Activated T-helper 1 cell treated with Interleukin-2 at 50 U/mL for 16 hours (primary cell): ENCODE results near the gene SLC25A42.
"Not testable (repeated sequence)": the region's sequence is repeated elsewhere in the genome, so short reads cannot be mapped to it uniquely, and the experiment has no call there.

ENCODE experiments used
- DNase-seq: peaks from one replicate; pipeline ENCODE4 v3.0.0-alpha.2; 2020; ENCODE audit warnings: low read depth

SLC25A42 gene, protein sequence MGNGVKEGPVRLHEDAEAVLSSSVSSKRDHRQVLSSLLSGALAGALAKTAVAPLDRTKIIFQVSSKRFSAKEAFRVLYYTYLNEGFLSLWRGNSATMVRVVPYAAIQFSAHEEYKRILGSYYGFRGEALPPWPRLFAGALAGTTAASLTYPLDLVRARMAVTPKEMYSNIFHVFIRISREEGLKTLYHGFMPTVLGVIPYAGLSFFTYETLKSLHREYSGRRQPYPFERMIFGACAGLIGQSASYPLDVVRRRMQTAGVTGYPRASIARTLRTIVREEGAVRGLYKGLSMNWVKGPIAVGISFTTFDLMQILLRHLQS

DNA sequence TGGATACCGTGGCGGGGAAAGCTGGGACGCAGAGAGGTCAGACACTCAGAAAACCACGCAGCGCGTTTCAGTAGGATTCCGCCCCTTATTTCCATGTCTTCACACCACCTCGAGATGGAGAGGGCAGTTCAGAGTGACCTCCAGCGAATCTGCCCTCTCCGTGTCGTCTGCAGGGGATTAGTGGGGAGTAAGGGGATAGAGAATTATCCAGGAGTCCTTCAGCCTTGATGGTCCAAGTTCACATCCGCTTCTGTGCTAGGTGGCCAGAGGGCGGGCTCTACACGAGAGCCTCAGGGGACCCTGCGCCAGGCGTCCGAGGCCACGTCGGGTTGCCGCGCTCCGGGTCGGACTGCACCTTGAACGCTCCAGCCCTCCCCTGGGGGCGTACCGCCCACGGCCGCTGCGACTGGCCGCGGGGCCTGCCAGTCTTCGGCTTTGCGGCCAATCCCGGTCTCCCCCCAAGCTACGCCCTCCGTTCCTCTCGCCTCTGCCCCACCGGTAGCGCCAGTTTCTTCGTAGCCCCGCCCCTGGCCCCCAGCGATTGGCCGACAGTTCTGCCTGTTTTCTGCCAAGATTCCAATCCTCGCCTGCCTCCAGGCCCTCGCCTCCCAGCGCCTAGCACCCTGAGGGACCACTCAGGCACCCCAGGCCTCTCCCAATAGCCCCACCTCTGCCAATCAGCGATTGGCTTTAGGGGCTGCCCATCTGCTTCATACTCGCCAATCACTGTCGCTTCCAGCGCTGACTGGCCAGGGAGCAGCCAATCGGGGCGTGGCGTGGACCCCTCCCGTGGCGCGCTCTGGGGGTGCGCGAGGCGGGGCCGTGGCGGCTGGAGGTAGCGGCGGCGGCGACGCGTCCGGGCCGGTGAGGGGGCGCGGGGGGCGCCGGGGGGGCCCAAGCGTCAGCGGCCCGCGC lies at the start of gene SLC25A42:
TSS of gene SLC25A42 (plus strand) at position 812 of the 915 bp plus-strand sequence. CDS start 32,131 bp downstream, outside the sequence.
- peak; percentile 99 for DNase-seq

DNA sequence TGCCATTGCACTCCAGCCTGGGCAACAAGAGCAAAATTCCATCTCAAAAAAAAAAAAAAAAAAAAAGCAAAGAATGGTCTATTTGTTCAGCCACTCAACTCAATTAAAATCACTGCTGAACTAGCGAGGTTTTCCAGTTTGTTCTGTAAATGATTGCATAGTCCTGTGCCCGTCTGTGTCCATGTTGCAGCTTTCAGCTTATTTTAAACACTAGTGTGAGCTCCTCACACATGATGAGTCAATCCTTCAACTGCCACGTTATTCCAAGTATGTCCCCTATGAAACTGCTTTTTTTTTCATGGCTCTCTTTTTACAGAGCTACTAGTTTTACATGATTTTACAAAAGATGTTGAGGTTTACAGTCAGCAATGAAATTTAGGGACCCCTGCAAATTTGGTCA lies 42.7 kb upstream of the SLC25A42 start:
- DNase-seq = no peak

DNA sequence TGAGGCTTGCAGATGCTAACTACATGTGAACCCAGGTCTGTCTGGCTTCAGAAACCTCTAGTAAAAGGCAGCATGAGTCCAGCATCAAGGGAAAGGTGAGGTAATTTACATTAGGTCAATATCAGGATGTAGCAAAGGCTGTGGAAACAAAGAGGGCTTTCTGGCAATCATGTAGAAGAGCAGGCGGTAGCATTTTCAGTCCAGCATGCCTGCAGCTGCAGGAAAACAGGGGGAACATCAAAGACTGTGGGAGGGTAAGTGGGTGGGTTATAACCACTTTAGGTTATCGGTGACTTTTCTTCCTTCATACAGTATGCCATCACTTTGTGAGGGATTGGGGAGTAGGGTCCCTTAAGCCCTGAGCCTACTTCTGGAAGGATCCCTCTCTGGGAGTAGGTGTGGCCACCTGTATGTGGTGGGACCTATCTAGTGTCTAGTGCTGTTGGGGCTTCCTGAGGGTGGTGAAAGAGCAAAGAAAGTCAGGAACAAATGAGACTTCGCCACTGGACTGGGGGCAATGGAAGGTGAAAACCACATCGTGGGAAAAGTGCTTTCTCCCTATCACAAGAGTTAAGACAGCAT lies 41.3 kb upstream of the SLC25A42 start:
- DNase-seq = no peak

DNA sequence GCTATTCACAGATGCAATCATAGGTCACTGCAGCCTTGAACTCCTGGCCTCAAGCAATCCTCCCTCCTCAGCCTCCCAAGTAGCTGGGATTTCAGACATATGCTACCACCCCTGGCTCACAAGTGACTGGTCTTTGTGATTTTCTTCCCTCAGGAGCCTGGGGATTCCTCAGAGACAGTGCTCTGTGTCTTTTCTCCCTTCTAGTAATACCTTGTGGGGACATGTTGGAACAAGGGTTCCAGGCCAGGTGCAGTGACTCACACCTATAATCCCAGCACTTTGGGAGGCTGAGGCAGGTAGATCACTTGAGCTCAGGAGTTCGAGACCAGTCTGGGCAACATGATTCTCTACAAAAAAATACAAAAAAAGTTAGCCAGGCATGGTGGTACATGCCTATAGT lies 40.4 kb upstream of the SLC25A42 start:
- DNase-seq = not testable (repeated sequence)

DNA sequence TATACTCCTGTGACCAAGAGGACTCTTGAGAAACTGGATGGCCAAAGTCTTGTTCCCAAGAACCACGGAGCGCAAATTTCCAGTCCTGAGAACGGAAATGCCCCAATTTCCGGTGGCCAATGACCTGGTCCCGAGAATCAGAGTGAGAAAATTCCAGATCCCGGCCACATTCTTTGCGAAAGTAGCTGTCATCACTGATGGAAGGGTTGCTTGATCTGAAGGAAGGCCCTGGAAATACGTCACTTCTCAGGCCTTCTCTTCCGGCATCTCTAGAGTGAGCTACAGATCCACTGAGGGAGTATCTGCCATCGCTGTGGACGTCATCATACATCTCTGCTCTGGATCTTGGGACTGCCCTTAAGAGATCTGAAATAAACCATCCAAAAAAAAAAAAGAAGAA lies 37.9 kb upstream of the SLC25A42 start:
- no peak for DNase-seq

DNA sequence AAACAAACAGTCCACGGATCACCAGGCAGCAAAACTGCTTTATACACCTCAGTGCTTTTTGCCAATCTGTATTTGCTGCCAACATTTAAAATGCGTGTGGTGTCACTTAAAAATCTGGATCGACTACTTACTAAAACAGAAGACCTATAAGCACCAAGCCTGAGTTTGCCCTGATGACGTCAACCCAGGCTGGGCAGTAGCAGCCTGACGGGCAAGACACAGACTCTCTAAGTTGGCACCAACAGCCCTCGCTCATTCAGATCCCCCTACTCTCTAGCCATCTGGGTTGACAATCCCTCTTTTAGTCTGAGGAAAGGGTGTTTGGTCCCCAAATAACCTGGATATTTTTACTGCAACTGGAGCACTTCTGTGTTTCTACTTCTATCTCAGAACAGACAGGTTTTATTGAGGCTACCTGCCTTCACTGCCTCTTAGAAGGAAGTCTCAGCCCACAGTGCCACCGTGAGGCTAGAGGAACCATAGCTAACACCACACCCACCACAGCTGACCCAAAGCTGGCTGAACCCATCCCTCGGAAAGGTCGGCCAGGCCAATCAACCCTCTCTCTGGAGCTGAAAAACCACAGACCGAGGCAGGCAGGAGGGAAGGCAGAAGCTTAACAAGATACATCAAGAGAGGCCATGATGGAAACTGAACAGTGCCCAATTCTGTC lies 37.4 kb upstream of the SLC25A42 start:
- DNase-seq = no peak

DNA sequence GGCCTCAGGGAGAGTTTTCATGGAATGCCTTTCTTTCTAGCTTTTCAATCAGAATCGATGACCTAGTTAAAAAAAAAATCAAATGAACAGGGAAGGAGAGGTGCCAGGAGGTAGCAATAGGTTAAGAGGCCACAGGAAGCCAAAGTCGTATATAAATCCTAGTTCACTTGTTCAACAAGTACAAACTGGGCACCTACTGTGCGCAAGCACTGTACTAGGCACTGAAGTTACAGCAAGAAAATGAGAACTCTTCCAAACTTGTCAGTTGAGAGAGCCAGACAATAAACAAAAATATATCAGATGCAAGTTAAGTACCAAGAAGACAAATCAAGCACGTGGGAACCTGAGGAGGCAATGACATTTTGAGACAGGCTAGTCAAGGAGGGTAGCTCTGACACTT lies 36.6 kb upstream of the SLC25A42 start:
- no peak for DNase-seq

DNA sequence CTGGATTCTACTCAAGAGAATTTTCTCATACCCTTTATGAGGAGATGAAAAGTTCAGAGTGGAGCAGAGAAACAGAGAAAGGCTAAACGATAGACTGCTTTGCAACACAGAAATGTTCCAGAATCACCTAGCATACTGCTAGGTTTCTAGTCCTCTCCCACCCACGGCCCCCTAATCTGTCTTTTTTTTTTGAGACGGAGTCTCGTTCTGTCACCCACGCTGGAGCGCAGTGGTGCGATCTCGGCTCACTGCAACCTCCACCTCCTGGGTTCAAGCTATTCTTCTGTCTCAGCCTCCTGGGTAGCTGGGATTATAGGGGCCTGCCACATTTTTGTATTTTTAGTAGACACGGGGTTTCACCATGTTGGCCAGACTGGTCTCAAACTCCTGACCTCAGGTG lies 35.3 kb upstream of the SLC25A42 start:
- DNase-seq = no peak

DNA sequence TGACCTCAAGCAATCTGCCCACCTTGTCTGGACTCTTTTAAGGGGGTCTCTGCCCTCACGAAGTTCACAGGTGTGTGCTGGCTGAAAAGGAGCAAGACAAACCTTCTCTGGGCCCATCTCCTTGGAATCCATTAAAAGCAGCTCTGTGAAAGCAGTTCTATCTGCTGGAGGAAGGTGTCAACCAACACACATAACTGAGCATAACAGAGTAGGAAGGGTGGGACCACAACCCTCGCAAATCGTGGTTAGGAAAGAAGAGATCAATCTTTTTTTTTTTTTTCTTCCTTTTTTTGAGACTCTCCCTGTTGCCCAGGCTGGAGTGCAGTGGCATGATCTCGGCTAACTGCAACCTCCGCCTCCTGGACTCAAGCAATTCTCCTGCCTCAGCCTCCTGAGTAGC lies 31.9 kb upstream of the SLC25A42 start:
- no peak for DNase-seq

DNA sequence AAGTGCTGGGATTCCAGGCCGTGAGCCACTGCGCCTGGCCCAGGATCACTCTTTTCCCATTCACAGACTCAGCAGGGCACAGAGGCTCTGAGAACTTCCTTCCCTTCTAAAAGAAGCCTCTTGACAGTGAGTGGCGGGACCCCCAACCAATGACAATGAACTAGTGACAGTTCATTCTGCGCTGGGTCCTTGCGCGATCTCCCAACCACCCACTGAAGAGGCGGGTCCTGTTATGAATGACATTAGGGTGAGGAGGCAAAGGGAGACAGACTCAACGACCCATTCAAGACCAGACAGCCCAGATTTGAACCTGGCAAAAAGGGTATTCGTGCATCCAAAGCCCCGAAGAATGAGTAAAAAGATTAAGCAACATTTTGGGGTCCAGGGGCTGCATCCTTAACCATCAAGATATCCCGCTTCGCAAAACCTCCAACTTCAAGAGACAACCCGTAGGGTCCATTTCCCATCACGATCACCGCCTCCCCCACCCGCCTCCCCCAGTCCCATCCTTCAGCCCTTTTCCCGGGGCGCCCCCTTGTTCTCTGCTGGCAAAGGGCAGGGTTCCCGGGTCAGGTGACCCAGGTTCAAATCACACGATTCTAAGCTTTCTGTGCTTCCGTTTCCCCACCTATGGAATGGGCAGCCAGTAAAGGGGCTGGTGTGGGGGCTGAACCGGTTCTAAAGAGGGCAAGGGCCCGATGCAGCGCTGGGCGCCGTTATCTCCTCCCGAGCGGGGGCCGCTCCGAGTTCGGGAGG lies 31.2 kb upstream of the SLC25A42 start:
- DNase-seq = peak; percentile 30

DNA sequence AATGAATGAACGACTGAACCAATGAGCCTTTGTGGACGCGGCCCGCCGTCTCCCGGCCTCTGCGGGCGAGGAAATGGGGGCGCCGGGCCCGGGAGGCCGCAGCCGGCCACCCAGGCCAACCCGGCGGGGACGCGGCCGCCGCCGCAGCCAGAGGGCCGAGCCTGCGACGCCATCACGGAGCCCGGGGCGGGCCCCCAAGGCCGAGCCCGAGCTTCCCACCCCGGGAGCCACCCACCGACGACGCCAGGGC lies 30.7 kb upstream of the SLC25A42 start:
- no peak for DNase-seq

DNA sequence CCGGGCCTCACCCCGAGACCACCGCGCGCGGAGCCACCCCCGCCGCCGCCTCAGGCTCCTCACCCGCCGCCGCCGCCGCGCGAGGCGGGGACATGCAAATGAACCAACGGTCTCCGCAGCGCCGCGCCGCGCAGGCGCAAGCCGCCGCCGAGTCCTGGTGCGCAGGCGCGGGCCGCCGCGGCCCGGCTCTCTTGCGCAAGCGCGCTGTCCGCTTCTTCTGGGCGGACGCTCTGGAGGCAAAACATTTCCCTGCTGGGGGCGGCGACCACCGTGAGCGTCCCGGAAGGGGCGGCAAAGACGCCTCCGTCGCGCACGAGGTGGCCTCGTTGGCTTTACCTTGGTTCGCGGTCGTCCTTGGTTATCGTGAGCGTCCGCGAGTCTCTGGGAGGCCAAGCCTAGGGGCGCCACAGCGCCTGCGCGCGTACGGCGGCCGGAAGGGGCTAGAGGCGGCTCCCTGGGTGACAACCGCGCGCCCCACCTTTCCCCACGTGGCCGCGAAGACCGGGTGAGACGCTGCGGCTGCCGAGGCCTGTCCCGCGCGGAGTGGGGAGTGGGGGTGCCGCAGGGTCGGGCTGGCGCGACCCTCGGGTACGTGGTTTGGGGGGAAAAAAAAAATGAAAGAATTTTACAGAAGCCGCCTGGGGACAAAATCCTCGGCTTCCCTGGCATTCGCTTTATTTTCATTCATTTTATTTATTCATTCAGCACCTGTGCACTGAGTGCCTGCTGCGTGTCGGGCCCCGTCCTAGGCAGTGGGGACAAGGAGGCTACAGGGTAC lies 30.2 kb upstream of the SLC25A42 start, which contains the start of the genes ARMC6 and SUGP2:
TSS of gene ARMC6 (plus strand) at position 178 of the 778 bp plus-strand sequence. CDS start 607 bp downstream, outside the sequence.
TSS of gene SUGP2 (minus strand) at position 92 of the 778 bp plus-strand sequence. CDS start 2,446 bp downstream, outside the sequence.
- DNase-seq = peak; percentile 86

DNA sequence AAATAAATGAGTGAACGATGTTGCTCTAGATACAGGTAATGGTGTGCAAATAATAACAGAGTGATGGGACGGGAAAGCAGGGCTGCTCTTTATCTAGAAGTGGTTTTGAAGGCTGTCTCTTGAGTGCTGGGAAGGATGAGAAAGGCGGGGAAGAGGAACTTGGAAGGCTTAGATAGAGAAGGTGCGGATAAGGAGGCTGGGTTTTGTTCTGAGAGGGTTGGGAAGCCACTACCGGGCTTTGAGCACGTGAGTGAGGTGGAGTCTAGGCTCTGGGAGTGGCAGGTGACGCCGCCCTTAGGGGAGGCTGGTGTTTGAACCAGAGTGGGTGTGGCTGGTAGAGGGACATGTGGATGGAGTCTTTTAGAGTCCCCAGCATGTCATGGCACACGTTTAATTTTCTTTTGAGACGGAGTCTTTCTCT lies 29.6 kb upstream of the SLC25A42 start:
- DNase-seq = peak; percentile 35

DNA sequence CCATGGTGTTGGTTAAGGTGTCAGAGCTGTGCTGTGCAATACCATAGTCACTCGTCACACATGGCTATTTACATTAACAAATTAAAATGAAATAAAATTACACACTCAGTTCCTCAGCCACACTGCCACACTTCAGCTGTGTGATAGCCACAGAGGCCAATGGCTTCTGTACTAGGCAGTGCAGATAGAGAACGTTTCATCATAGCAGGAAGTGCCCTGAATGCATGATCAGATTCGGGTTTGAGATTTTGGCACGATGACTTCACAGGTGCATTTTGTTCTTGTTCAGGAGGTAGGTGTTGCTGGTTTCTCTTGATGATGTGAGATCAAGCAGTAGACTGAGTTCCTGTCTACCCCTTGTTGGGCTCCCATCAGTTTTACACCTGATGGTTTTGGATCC lies 23.9 kb upstream of the SLC25A42 start:
- no peak for DNase-seq

DNA sequence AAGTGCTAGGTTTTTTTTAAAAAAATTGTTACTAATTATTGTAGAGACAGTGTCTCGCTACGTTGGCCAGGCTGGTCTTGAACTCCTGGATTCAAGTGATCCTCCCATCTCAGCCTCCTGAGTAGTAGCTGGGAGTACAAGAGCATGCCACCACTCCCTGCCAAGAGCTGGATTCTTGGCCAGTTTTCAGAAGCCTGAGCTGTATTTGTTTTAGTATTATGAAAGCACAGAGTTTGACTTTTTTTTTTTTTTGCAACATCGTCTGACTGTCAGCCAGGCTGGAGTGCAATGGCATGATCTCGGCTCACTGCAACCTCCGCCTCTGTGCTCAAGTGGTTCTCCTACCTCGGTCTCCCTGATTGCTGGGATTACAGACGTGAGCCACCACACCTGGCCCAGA lies 23.4 kb upstream of the SLC25A42 start:
- no peak for DNase-seq

DNA sequence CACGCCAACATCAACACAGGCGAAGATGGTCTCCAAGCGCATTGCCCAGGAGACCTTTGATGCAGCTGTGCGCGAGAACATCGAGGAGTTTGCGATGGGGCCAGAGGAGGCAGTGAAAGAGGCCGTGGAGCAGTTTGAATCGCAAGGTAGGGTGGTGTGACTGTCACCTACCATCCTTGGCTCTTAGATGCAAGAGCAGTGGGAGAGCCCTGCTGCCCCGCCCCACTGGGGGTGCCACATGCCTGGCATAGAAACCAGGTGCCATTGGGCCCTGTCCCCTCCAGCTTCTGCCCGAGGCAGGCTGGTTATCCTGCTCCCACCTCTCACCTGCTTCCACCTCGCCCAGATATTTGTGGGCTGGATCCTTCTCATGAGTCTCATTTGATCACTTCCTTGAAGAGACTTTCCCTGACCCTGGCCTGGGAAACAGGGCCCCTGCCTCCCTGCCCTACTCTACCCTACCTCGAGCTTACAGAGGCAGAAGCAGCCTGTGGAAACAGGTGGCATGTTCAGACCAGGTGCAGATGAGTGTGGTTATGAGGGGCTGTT lies 21.0 kb upstream of the SLC25A42 start:
- DNase-seq = no peak

DNA sequence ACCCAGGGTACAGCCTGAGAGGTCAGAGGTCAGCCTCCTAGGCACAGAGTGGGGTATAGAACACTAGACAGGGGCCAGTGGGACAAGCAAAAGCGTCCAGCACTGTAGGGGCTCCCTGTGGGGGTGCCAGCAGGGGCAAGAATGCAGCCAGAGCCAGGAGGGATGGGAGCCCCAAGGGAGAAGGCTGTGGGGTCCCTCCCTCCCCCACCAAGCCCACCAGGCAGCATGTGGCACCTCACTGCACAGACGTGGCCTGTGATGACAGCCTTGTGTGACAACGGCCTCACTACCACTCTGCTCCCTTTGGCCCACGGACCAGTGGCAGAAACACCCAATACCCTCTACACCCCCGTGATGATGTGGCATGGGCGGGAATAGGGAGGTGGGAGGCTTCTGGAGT lies 20.3 kb upstream of the SLC25A42 start:
- no peak for DNase-seq

DNA sequence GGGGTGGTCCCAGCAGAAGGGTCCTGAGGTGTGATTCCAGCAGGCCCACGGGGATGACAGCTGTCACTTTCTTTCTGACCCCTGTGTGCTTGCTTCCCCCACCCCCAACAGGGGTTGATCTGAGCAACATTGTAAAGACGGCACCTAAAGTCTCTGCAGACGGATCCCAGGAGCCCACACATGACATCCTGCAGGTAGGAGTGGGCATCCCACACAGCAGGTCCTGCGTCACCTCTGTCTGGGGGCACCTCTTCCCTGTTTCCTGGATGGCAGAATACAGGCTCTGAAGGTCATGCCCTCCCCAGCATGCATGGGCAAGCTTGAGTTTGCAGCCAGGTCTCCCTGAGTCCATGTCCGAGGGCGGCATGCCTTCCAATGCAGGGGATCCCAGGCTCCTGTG lies 19.9 kb upstream of the SLC25A42 start:
- DNase-seq = no peak

DNA sequence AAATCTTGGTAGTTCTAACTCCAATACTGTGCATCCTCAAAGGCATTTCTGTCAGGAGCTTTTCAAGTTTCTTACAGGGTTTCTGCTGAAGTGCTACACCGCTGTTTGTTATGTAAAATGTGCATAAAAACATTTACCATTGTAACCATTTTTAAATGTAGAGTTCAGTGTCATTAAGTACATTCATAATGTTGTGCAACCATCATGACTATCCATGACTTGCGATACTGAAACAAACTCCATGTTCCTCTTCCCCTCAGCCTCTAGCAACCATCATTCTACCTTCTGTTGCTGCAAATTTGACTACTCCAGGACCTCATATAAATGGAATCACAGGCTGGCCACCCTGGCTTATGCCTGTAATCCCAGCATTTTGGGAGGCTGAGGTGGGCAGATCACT lies 14.4 kb upstream of the SLC25A42 start:
- no peak for DNase-seq

DNA sequence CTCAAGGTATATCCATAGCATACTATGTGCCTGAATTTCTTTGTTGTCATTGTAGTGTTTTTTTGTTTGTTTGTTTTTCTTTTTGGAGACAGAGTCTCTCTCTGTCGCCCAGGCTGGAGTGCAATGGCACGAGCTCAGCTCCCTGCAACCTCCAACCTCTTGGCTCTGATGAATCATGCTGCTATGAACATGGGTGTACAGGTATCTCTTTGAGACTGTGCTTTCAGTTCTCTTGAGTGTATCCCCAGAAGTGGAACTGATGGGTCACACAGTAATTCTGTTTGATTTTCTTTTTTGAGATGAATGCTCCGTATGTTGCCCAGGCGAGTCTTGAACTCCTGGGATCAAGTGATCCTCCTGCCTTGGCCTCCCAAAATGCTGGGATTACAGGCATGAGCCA lies 13.7 kb upstream of the SLC25A42 start:
- no peak for DNase-seq
